Peyer's patch (tissue), 4 donors: ENCODE measurements around the gene LZTFL1. TPM values are rescaled to one million over a fixed set of nuclear protein-coding genes. Genes with fewer than 3 reads are reported as not detected.

Experiments
- DNase-seq, 3 donors: peaks; one replicate each; pipeline ENCODE4 v3.0.0-alpha.2; 2017 to 2019
- H3K27ac ChIP-seq, 4 donors: fragments of 200-600 bp; sonication (generic); one replicate each; pipeline ENCODE4 v1.5.1; 2016 to 2019
- H3K27me3 ChIP-seq, 2 donors: fragments of 200-600 bp; sonication (generic); one replicate each; pipeline ENCODE4 v1.5.1; 2019
- H3K36me3 ChIP-seq, 3 donors: fragments of 200-600 bp; sonication (generic); one replicate each; pipeline ENCODE4 v1.5.1; 2016 to 2019
- H3K4me1 ChIP-seq, 4 donors: fragments of 200-600 bp; sonication (generic); one replicate each; pipeline ENCODE4 v1.5.1; 2016 to 2019
- H3K4me3 ChIP-seq, 4 donors: fragments of 200-600 bp; sonication (generic); 1 replicate in 3 of 4; 2 replicates in 1 of 4; pipeline ENCODE4 v1.5.1; 2016 to 2019; ENCODE audit warnings: mild to moderate bottlenecking in 1 of 4
- H3K9me3 ChIP-seq, 4 donors: fragments of 200-600 bp; sonication (generic); one replicate each; pipeline ENCODE4 v1.5.1; 2016 to 2019; ENCODE audit warnings: mild to moderate bottlenecking in 1 of 4
- CTCF ChIP-seq, 6 experiments: fragments of 450-650 bp in 4 of 6; fragments of 200-600 bp in 2 of 6; sonication (generic) in 1 of 6; IDR thresholded peaks; one replicate each; pipeline ENCODE4 v1.5.1; 2017 to 2019; ENCODE audit warnings: antibody characterized with exemption in 6 of 6, mild to moderate bottlenecking in 3 of 6, moderate library complexity in 1 of 6
- POLR2A ChIP-seq, 2 donors: fragments of 450-650 bp; IDR thresholded peaks; one replicate each; pipeline ENCODE4 v1.5.1; 2017; ENCODE audit warnings: antibody characterized with exemption in 2 of 2, mild to moderate bottlenecking in 2 of 2, moderate library complexity in 2 of 2
- total RNA-seq, 4 donors: library from RNA; depleted of rRNA; stranded (reverse); fragments of >200 nt; gene quantifications; one replicate each; pipeline ENCODE4 v1.1.0, GENCODE V29; 2016

The LZTFL1 gene
- total RNA-seq, 4 donors from 2014 or later, result 4.9 to 30.5 (median 9.9) TPM

GRCh38 chr3:45848392-45848791 lies 6.5 kb upstream of the LZTFL1 start:
- H3K9me3 ChIP-seq, result no peaks in the 10 kb centered on the region
- no peak overlapping the region for H3K27ac ChIP-seq
- H3K4me1 ChIP-seq, result no peaks in the 10 kb centered on the region
- no peak overlapping the region for H3K4me3 ChIP-seq
- no peaks in the 10 kb centered on the region for H3K27me3 ChIP-seq
- H3K36me3 ChIP-seq, result no peaks in the 10 kb centered on the region
- DNase-seq, result no peak
- no peak for TF ChIP-seq POLR2A (IDR thresholded peaks at IDR 0.05)
- no peak for TF ChIP-seq CTCF (IDR thresholded peaks at IDR 0.05)

GRCh38 chr3:45844616-45845015 lies 2.7 kb upstream of the LZTFL1 start:
- no peaks in the 10 kb centered on the region for H3K27me3 ChIP-seq
- no peaks in the 10 kb centered on the region for H3K36me3 ChIP-seq
- no peaks in the 10 kb centered on the region for H3K9me3 ChIP-seq
- no peak for DNase-seq
- H3K4me1 ChIP-seq, result peaks cover 0 to 9% (median 0%) of the 10 kb centered on the region in 4 donors
- TF ChIP-seq CTCF (IDR thresholded peaks at IDR 0.05) (no peak), POLR2A (IDR thresholded peaks at IDR 0.05) (no peak)
- H3K4me3 ChIP-seq, result no peak overlapping the region
- no peak overlapping the region for H3K27ac ChIP-seq

DNA sequence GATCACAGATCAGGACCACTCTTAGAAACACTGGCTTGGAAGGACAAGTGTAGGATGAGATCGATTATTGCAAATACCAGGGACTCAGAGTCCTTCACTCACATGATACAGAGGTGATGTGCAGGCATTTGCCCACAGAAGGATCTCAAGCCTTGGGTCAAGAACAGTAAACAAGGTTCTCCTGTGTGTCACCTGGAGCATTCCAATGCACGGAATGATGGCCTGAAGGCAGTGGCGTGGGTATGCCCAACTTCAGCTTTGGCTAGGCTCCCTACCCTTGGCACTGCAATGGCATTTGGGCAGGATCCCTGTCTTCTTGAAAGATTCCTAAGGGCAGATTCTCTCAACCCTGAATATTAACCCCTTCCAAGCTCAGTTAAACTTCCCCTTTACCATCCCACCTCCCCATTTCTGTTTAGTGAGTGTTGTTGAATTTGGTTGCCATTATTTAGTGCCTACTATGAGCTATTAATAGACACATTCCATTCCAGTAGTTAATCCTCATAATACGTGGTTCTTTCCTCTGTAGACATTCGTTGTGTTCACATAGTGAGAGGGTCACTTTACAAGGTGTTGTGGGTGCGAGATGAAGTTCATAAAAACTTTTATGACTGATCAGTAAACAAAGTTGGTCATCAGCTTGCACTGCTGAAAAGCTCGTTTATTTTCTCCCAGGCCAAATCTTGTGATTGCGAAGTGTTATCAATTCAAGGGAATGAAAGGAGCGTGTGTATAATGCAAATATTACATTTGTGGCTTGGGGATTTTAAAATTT lies 1.1 kb upstream of the LZTFL1 start:
- H3K9me3 ChIP-seq, result no peaks in the 10 kb centered on the region
- no peaks in the 10 kb centered on the region for H3K27me3 ChIP-seq
- TF ChIP-seq POLR2A (IDR thresholded peaks at IDR 0.05) (no peak), CTCF (IDR thresholded peaks at IDR 0.05) (no peak)
- no peaks in the 10 kb centered on the region for H3K36me3 ChIP-seq
- no peak for DNase-seq
- peak overlapping the region in 1 of 4 donors; percentile 72 for H3K4me3 ChIP-seq
- H3K27ac ChIP-seq, result no peak overlapping the region
- peaks cover 0 to 9% (median 0%) of the 10 kb centered on the region in 4 donors for H3K4me1 ChIP-seq

DNA sequence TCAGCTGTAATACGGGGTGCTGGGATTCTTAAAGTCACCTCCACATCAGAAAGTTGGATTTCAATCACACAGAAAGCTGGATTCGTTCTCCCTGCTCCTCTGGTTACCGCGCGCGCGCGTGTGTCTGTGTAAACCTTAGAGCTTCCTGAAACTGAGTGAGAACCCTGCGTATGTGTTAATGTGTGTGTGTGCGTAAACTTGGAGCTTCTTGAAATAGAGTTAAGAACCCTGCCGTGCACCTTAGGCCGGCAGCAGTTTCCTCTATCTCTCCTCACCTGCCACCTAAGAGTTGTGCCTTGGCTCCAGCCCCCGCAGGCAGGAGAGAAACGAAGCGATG lies 531 bp downstream of the LZTFL1 start:
- no peaks in the 10 kb centered on the region for H3K36me3 ChIP-seq
- peak in 2 of 3 donors; percentile 28 to 49 for DNase-seq
- peak overlapping the region; percentile 65 to 87 (median 78) for H3K4me3 ChIP-seq
- peak overlapping the region; percentile 32 to 71 (median 51) for H3K27ac ChIP-seq
- no peaks in the 10 kb centered on the region for H3K9me3 ChIP-seq
- no peaks in the 10 kb centered on the region for H3K27me3 ChIP-seq
- H3K4me1 ChIP-seq, result peaks cover 0 to 9% (median 0%) of the 10 kb centered on the region in 4 donors
- no peak for TF ChIP-seq POLR2A (IDR thresholded peaks at IDR 0.05)
- no peak for TF ChIP-seq CTCF (IDR thresholded peaks at IDR 0.05)

- Histone ChIP-seq H3K4me3 (no peak overlapping the region), H3K9me3 (no peaks in the 10 kb centered on the region), H3K36me3 (peaks cover 0 to 21% (median 0%) of the 10 kb centered on the region in 3 donors), H3K27ac (no peak overlapping the region), H3K4me1 (peaks cover 0 to 9% (median 0%) of the 10 kb centered on the region in 4 donors), H3K27me3 (no peaks in the 10 kb centered on the region)
- TF ChIP-seq CTCF (IDR thresholded peaks at IDR 0.05), result no peak
- no peak for TF ChIP-seq POLR2A (IDR thresholded peaks at IDR 0.05)
- no peak for DNase-seq
Measured at GRCh38 chr3:45838466-45838865, 3.5 kb downstream of the LZTFL1 start.
